Fibroblast of villous mesenchyme (primary cell): ENCODE data around the gene ASAP3. TPM values are rescaled to one million over a fixed set of nuclear protein-coding genes. Genes with fewer than 3 reads are reported as not detected.

Experiments
- DNase-seq: peaks from one replicate; pipeline ENCODE4 v3.0.0-alpha.2; 2010; ENCODE audit warnings: low read depth
- H3K4me3 ChIP-seq: 2 replicates; pipeline ENCODE4 v1.5.1; 2011; ENCODE audit warnings: low read depth, mild to moderate bottlenecking, low read length
- total RNA-seq: library from RNA; depleted of rRNA; stranded (reverse); fragments of >200 nt; gene quantifications from 2 replicates; pipeline ENCODE4 v1.2.3, GENCODE V29; 2012
- TF ChIP-seq, protein P1 (sequence below): IDR thresholded peaks from 2 replicates; pipeline ENCODE4 v1.5.1; 2012; ENCODE audit warnings: low read depth, mild to moderate bottlenecking, low read length; ENCODE audit not compliant: insufficient read depth

Gene ASAP3
- total RNA-seq, 1 donor = 35.0 TPM

DNA sequence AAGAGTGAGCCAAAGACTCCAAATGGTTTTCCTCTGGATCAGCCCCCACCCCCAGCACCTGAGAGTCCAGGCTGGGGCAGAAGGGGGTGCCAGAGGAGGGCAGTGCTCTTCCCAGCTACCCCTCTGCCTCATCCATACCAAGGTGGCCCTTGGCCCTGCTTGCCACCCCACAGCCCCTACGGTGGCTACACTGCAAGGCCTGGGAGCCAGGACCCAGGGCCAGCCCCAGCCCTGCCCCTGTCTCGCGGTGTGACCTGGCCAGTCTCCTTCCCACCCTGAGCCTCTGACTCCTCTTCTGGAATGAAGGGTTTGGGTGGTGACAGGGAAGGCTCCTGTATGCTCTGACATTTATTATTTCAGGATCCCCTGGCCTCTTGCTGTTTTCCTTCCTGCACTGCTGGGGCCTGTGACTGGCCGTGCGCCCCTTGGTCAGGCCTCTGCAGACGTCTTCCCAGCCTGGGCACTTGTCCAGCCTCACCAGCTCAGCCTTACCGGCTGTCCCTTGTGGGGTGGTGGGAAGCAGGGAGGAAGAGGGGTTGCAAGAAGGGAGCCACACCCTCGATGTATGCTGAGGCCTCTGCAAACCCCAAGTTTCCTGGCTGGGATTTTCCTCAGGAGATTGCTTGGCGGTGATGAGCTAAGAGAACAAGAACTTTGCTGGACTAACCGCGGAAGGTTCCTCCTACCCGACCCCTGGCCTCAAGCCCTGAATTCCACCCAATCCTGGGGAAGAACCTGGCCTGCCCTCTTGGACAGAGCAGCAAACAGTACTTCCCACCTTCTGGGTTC is 13.5 kb downstream of the ASAP3 start:
- no peak overlapping the region for H3K4me3 ChIP-seq
- TF ChIP-seq, protein P1, sequence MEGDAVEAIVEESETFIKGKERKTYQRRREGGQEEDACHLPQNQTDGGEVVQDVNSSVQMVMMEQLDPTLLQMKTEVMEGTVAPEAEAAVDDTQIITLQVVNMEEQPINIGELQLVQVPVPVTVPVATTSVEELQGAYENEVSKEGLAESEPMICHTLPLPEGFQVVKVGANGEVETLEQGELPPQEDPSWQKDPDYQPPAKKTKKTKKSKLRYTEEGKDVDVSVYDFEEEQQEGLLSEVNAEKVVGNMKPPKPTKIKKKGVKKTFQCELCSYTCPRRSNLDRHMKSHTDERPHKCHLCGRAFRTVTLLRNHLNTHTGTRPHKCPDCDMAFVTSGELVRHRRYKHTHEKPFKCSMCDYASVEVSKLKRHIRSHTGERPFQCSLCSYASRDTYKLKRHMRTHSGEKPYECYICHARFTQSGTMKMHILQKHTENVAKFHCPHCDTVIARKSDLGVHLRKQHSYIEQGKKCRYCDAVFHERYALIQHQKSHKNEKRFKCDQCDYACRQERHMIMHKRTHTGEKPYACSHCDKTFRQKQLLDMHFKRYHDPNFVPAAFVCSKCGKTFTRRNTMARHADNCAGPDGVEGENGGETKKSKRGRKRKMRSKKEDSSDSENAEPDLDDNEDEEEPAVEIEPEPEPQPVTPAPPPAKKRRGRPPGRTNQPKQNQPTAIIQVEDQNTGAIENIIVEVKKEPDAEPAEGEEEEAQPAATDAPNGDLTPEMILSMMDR = no peak
- peak; percentile 83 for DNase-seq

DNA sequence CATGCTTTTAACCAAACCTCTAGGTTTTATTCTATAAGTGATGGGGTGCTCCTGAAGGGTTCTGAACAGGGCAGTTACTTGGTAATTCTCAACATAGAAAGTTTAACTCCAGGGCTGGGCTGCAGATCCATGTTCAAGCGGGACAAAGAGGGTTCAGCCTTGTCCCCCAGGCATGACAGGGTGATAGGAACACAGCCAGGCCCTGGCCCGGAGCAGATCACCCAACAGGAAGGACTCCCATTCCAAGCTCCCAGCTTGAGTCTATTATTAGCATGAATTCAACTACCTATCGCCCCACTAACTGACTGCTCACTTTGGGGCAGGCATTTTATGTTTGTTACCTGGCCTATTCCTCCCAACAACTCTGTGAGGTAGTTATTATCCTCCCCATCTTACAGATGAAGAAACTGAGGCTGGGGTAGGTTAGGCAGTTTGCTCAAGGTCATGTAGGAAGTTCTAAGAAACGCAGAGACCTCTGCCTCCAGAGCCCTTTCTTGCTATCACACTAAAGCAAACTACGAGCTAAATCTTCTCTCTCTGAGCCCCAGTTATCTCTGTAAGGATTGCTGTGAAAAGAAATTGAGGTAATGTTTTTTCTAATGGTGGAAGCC is 14.5 kb downstream of the ASAP3 start:
- DNase-seq = no peak
- TF ChIP-seq, protein P1 = no peak
- H3K4me3 ChIP-seq = no peak overlapping the region

GRCh38 chr1:23466423-23466989 is 17.5 kb downstream of the ASAP3 start:
- TF ChIP-seq, protein P1 = no peak
- DNase-seq = no peak
- no peak overlapping the region for H3K4me3 ChIP-seq

DNA sequence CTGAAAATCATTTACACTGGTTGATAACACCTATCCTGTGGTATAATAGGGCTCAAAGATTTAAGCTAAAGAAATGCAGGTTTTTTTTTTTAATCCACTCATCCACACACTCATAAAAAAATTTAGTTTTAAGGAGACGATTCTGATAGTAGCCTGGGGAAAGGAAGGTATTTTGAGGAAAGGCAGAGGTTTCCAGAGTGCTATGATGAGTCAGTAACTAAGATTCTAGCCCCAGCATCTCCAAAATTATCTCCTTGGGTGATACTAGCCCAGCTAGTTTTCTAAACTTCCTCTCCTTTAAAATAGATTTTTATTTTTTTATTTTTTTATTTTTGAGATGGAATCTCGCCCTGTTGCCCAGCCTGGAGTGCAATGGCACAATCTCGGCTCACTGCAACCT is 20.7 kb downstream of the ASAP3 start:
- no peak overlapping the region for H3K4me3 ChIP-seq
- TF ChIP-seq, protein P1 = no peak
- DNase-seq = no peak

- TF ChIP-seq, protein P1 = no peak
- H3K4me3 ChIP-seq = no peak overlapping the region
- DNase-seq = no peak
Observed at GRCh38 chr1:23462766-23463165, 21.2 kb downstream of the ASAP3 start.

- DNase-seq = no peak
- H3K4me3 ChIP-seq = no peak overlapping the region
- TF ChIP-seq, protein P1 = no peak
Observed at GRCh38 chr1:23461050-23461449, 22.9 kb downstream of the ASAP3 start.
